NCI-H2107 (cell line): ENCODE results near the gene SUGP1.

Experiments
- DNase-seq: peaks from one replicate; lab custom pipeline; 2025; lab: John Stamatoyannopoulos, UW

The SUGP1 gene

DNA sequence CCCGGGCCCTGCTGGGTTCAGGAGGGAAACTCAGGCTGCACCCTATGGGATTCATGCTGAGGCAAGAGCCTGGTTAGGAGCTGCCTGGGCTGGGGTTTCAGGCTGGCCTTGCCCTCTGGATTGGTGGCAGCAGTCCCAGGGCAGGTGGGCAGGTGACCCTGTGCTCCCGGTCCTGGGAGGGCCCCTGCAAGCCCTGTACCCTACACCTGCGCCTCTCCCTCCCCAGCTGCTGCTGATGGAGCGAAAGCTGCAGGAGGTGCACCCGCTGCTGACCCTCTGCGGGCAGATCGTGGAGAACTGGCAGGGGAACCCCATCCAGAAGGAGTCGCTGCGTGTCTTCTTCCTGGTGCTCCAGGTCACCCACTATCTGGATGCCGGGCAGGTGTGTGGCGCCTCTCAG lies 20.7 kb upstream of the SUGP1 start:
- no peak for DNase-seq

DNA sequence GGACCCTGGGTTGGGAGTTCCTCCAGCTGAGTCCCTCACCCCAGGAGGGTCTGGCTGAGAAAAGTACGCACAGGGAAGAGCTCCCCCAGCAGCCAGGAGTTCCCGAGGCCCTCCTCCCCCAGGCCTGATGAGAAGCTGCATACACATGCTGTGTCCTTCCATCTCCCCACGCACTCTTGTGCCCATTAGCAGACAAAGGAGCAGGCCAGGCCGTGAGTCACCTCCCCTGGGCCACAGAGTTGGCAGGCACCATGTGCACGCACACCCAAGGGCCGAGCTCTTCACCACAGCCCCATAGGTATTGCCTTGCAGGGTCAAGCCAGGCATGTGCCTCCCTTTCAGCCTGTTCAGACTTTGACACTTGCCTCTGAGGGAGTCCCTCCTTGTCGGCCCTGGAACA lies 17.8 kb upstream of the SUGP1 start:
- no peak for DNase-seq

DNA sequence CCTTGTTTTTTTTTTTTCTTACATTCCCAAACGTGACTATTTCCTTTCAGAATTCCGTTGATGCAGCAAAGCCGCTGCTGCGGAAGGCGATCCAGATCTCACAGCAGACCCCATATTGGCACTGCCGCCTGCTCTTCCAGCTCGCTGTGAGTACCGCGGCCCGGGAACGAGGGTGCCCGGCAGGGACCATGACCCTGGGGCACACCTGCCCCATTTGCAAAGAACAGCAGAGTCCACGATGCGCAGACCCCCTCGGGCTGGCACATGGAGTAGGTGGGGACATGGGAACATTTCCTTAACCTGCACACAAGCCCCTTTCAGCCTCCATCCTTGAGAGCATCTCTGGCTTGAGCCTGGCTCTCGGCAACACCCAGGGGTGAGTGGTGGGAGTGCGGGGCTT lies 16.8 kb upstream of the SUGP1 start:
- DNase-seq: no peak

GRCh38 chr19:19336597-19336996 lies 16.3 kb upstream of the SUGP1 start:
- DNase-seq: no peak

GRCh38 chr19:19335408-19336158 lies 15.3 kb upstream of the SUGP1 start:
- no peak for DNase-seq

- no peak for DNase-seq
Measured at GRCh38 chr19:19334989-19335344, 14.7 kb upstream of the SUGP1 start.

GRCh38 chr19:19334063-19334988 lies 14.0 kb upstream of the SUGP1 start:
- no peak for DNase-seq

GRCh38 chr19:19329126-19329525 lies 8.8 kb upstream of the SUGP1 start:
- no peak for DNase-seq

DNA sequence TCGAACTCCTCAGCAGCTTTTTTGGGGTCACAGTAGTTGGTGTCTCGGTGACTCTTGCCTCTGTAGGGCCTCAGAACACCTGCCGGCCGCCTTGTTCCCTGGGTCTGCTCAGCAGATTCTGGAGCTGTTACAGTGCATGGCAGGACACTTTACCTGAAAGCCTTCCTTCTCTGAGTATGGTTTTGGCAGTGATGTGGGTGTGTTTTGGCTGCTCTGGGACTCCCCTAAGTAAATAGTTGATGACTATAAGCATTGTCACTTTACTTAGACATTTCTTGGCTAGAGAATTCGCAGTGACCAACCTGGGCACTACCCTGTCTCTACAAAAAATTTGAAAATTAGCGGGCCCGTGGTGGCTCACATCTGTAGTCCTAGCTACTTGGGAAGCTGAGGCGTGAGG lies 7.4 kb upstream of the SUGP1 start:
- DNase-seq: no peak

GRCh38 chr19:19324059-19324770 lies 3.9 kb upstream of the SUGP1 start:
- no peak for DNase-seq

GRCh38 chr19:19321141-19321577 lies 850 bp upstream of the SUGP1 start:
- DNase-seq: no peak

GRCh38 chr19:19319732-19320360 lies 463 bp downstream of the SUGP1 start:
- DNase-seq: no peak

DNA sequence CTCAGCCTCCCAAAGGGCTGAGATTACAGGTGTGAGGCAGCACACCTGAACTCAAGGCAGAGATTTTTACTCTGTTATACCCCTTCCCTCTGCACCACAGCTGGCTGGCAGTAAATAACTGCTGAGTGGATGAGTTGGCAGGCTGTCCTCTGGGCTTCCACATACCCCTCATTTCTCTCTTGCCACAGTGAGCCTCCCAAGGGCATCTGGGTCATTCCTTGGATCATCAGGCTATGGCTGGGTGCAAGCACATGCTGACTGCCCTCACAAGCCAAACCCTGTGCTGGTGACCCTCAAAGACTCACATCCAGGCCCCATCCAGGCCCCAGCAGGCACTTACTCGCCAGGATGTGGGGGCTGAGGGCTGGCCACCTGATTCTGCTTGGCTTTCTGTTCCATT lies 4.2 kb downstream of the SUGP1 start:
- no peak for DNase-seq

- no peak for DNase-seq
Measured at GRCh38 chr19:19315444-19315843, 4.9 kb downstream of the SUGP1 start.

- DNase-seq: no peak
Measured at GRCh38 chr19:19308373-19308772, 11.9 kb downstream of the SUGP1 start.

GRCh38 chr19:19306191-19306590 lies 14.1 kb downstream of the SUGP1 start:
- DNase-seq: no peak

- no peak for DNase-seq
Measured at GRCh38 chr19:19305696-19306095, 14.6 kb downstream of the SUGP1 start.

DNA sequence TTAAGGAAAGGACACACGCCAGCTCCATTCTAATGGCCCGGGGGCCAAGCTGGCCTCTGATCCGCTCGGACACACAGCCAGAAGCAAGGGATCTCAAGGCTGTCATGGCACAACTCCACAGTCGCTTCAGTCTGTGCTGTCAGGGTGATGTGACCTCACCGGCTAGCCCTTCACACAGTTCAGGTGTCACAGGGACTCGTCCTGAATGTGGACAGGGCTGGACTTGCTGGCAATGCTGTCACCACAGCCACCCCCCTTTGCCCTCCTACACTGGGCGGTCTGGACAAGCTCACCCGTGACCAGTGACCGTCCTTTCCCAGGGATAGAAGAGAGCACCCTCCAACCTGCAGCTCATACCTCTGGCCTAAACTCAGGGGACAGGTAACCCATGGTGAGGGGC lies 15.2 kb downstream of the SUGP1 start:
- no peak for DNase-seq

GRCh38 chr19:19304186-19304965 lies 15.9 kb downstream of the SUGP1 start:
- no peak for DNase-seq

- no peak for DNase-seq
Measured at GRCh38 chr19:19303411-19303810, 16.9 kb downstream of the SUGP1 start.

DNA sequence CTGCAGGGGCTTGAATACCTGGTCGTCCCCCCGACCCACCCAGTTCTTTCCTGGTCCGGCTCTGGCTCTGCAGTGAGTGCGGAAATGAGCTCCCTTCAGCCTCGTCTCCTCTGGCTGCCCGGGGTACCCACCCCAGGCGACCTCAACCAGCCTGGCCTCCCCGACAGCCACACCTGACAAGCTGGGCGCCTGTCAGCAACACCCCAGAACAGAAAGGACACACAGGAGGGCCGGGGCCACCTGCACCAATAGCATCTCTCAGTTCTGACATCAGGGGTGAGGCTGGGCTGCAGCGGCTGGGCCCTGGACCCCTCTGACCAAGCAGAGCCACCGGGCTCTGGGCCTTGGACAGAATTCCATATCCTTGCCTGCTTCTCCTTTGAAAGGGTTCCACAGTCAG lies 19.7 kb downstream of the SUGP1 start:
- DNase-seq: no peak
